ENCODE results near the gene AKAP6. TPM values are rescaled to one million over a fixed set of nuclear protein-coding genes. Genes with fewer than 3 reads are reported as not detected.

AKAP6 gene
- total RNA-seq, 1 experiment from 2014 or later, result 1.1 TPM

- no CpG with 5 or more reads among the region's 3 CpGs for WGBS (ENCODE audit: extremely low coverage, insufficient read length, low lambda C conversion rate)
These were observed 162.4 kb downstream of the AKAP6 start for GRCh38 chr14:32491416-32492016.

More at GRCh38 chr14:32491416-32492016, 162.4 kb downstream of the AKAP6 start:
- no peak for TF ChIP-seq CTCF (conservative IDR thresholded peaks at IDR 0.05)
- Histone ChIP-seq H2BK12ac (ENCODE audit: insufficient read length, low read depth, low read length) (no peak overlapping the region), H2AK5ac (ENCODE audit: insufficient read length, low read length) (no peak overlapping the region), H3K56ac (ENCODE audit: insufficient read length, low read depth, low read length) (no peak overlapping the region), H4K5ac (ENCODE audit: insufficient read length, low read depth, low read length) (no peak overlapping the region), H3K27ac (ENCODE audit: insufficient read length, low read depth, low read length) (no peak overlapping the region), H3K27me3 (ENCODE audit: insufficient read depth, low read length) (no peaks in the 10 kb centered on the region), H4K8ac (replicated peaks; ENCODE audit: insufficient read length, low read depth, low read length) (no peak overlapping the region), H3K23me2 (ENCODE audit: insufficient read length, low read depth, low read length, poor library complexity, severe bottlenecking) (no peaks in the 10 kb centered on the region), H2AFZ (ENCODE audit: low read length) (no peak overlapping the region), H2BK5ac (ENCODE audit: insufficient read length, low read length) (no peak overlapping the region), H3K4ac (ENCODE audit: low read depth, low read length) (no peak overlapping the region), H2BK20ac (ENCODE audit: low read depth, low read length, poor library complexity, severe bottlenecking) (no peak overlapping the region), H3K4me2 (ENCODE audit: insufficient read depth, insufficient read length, low read length) (no peak overlapping the region), H3K4me1 (ENCODE audit: insufficient read depth, low read length) (no peaks in the 10 kb centered on the region), H3K9ac (ENCODE audit: extremely low read depth, insufficient read length, low read length) (no peak overlapping the region), H3K79me2 (ENCODE audit: insufficient read depth, low read length) (no peaks in the 10 kb centered on the region), H4K20me1 (ENCODE audit: control insufficient read depth, insufficient read depth, insufficient read length) (no peaks in the 10 kb centered on the region), H3K23ac (ENCODE audit: insufficient read length, low read depth, low read length) (no peak overlapping the region), H3T11ph (ENCODE audit: low read length) (no peak overlapping the region), H2BK120ac (ENCODE audit: low read depth, low read length, poor library complexity, severe bottlenecking) (no peak overlapping the region), H3K18ac (ENCODE audit: insufficient read length, low read depth, low read length) (no peak overlapping the region), H2BK15ac (ENCODE audit: low read depth, low read length) (no peak overlapping the region), H4K91ac (ENCODE audit: insufficient read length, low read depth, low read length) (no peak overlapping the region), H3K9me3 (ENCODE audit: control insufficient read depth, low read depth, low read length) (no peaks in the 10 kb centered on the region), H3K79me1 (ENCODE audit: insufficient read depth, low read depth, low read length, poor library complexity, severe bottlenecking) (no peaks in the 10 kb centered on the region), H3K14ac (ENCODE audit: insufficient read depth, low read length) (no peak overlapping the region)
- Mint-ChIP-seq H3K27me3 (ENCODE audit: low read depth) (no peaks in the 10 kb centered on the region; the same call in 1 of the 2 replicates), H3K9me3 (peaks cover under 1 to 3% of the 10 kb centered on the region in 2 experiments; a peak in 4 of 5 replicates), H3K4me3 (no peak overlapping the region), H3K4me1 (no peaks in the 10 kb centered on the region), H3K27ac (no peak overlapping the region), H3K36me3 (ENCODE audit: insufficient read depth in 1 of 3, low read depth in 3 of 3) (peaks cover 0 to 2% (median 0%) of the 10 kb centered on the region in 3 experiments; a peak in 1 of 7 replicates)
- no peak for DNase-seq

All from H9 (cell line).